ENCODE data around the gene DTNA.

The DTNA gene

DNA sequence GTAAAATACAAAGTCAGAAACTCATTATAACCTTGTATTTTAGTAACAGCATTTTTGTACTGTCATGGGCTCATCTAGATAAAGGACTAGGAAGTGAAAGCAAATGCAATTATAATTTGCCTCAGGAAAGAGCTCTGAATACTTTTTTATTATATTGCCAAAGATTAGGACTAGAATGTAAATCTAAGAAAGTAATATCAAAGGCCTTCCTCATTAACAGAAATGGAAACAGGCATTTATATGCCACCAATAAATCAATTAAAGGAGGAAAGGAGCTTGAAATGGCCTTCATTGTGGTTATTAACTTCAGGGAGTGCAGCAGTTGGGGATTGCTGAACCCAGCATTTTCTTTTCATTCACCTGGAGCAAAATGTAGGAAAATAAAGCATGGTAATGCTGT, 39.6 kb downstream of the DTNA start:
- H3K4me3 ChIP-seq (replicated peaks; ENCODE audit: low read depth, low read length), result no peak overlapping the region
- TF ChIP-seq, protein P1, sequence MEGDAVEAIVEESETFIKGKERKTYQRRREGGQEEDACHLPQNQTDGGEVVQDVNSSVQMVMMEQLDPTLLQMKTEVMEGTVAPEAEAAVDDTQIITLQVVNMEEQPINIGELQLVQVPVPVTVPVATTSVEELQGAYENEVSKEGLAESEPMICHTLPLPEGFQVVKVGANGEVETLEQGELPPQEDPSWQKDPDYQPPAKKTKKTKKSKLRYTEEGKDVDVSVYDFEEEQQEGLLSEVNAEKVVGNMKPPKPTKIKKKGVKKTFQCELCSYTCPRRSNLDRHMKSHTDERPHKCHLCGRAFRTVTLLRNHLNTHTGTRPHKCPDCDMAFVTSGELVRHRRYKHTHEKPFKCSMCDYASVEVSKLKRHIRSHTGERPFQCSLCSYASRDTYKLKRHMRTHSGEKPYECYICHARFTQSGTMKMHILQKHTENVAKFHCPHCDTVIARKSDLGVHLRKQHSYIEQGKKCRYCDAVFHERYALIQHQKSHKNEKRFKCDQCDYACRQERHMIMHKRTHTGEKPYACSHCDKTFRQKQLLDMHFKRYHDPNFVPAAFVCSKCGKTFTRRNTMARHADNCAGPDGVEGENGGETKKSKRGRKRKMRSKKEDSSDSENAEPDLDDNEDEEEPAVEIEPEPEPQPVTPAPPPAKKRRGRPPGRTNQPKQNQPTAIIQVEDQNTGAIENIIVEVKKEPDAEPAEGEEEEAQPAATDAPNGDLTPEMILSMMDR (IDR thresholded peaks at IDR 0.05; ENCODE audit: low read length, missing control alignments), result no peak
- DNase-seq (ENCODE audit: low read depth), result no peak

DNA sequence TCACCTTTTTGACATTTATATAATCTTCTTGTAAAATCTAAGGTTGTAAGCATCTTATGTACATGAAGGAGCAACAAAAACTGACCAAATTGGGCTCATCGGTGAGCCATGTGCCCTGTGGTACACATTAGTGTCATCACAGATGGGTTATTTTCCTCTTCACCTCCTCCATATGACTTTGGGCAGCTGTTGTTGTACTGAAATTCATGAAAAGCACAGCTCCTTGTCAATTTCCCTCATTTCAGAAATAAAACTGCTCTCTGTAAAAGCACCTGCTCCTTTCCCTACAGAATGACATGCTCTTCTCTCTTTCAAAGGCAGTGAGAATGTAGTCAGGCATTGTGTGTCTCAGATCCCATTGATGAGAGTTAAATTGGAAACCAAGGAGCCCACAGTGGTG, 42.0 kb downstream of the DTNA start:
- TF ChIP-seq, protein P1 (IDR thresholded peaks at IDR 0.05; ENCODE audit: low read length, missing control alignments), result no peak
- no peak for DNase-seq (ENCODE audit: low read depth)
- H3K4me3 ChIP-seq (replicated peaks; ENCODE audit: low read depth, low read length), result no peak overlapping the region

DNA sequence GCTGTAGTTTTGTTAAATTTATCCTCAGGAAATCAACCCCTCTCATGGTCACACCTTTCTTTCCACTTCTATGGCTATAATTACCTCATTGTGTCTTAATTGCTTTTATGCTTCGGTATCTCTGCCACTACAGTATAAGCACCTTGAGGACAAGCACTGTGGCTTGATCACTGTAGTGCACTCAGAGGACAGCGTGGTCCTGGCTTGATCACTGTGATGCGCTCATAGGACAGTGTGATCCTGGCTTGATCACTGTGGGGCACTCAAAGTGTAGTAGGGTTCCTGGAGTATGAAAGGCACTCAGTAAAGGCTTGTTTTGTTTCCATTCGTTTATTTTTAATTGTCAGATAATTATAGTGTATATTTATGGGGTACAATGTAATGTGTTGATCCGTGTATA, 44.2 kb downstream of the DTNA start:
- TF ChIP-seq, protein P1 (IDR thresholded peaks at IDR 0.05; ENCODE audit: low read length, missing control alignments), result no peak
- DNase-seq (ENCODE audit: low read depth), result no peak

DNA sequence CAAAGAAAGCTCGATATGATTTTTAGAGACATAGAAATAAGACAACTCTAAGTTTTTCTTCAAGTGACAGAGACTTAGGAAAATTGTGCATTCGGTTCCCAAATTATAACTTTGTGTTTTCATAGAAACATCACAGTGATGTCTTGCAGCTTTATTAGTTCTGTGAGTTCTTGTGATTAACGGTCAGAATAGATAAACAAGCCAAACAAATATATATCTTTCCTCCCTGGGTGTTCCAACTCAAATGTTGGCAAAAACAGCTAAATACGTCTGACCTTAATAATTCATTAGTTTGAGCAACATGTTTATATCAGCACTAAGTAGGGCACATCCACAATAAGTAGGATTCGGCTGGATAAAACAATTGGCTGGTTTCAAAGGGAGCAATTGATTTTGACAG, 47.6 kb downstream of the DTNA start:
- H3K4me3 ChIP-seq (replicated peaks; ENCODE audit: low read depth, low read length), result no peak overlapping the region
- TF ChIP-seq, protein P1 (IDR thresholded peaks at IDR 0.05; ENCODE audit: low read length, missing control alignments), result no peak
- DNase-seq (ENCODE audit: low read depth), result no peak

More for the DNA sequence above, 44.2 kb downstream of the DTNA start:
- no peak overlapping the region for H3K4me3 ChIP-seq (replicated peaks; ENCODE audit: low read depth, low read length)

DNA sequence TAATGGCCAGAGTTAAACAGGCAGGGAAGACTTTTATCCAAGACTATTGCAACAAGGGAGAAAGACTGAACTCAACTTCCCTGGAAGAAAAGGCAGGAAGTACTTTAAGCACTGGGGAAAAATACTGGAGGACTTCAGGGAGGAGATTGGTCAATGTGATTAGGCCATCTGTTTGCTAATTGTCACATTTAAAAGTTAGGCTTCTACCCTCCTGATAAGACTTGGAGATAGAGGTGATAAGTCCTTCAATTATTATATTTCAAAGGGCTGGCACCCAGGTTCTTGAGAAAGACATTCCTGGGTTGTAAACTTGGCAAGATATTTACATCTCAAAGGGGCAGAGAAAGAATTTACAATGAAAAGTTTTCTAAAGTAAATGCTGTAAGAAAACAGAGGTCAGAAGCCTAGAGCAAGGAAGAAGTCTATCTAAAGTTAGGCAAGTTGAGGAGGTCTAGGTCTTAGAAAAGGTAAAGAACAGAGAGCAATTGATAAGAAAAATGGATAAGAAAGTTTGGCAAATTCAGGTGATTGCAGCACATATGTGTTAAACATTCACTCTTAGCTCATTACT, 48.4 kb downstream of the DTNA start:
- H3K4me3 ChIP-seq (replicated peaks; ENCODE audit: low read depth, low read length), result no peak overlapping the region
- DNase-seq (ENCODE audit: low read depth), result no peak
- TF ChIP-seq, protein P1 (IDR thresholded peaks at IDR 0.05; ENCODE audit: low read length, missing control alignments), result no peak

DNA sequence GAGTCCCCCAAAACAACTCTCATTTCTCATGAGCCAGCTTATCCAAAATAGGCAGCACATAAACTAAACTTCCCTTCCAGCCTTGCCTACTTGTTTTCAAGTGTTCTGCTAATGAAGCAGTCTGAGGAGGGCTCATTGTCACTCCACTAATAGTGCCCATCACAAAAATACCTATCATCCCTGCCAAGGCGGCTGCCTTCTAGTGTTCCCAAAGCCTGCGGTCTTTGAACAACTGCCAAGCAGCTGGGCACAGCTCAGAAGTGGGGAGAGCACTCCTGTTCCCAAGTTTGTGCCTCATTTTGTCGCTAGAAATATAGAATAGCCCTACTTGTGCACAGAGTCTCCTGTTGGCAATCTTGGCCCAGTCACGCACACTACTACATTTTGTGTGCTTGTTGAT, 50.3 kb downstream of the DTNA start:
- TF ChIP-seq, protein P1 (IDR thresholded peaks at IDR 0.05; ENCODE audit: low read length, missing control alignments), result no peak
- H3K4me3 ChIP-seq (replicated peaks; ENCODE audit: low read depth, low read length), result no peak overlapping the region
- DNase-seq (ENCODE audit: low read depth), result no peak

DNA sequence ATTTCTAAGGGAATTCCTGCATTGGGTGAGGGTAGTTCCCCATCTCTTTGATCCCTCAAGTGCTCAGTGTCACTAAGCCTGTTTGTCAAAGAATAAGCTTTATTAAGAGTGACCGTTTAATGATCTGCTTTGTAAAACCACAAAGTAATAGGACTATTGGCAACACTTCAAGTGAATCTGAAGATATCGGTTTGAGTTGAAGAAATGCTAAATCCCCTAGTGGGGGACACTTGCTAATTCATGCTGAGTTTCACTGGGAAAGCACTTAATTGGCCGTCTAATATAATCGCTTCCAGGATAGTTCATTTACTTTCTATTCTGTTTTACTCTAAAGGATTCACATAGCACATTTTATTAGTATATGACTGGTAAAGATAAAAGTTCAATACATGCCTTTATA, 54.4 kb downstream of the DTNA start:
- H3K4me3 ChIP-seq (replicated peaks; ENCODE audit: low read depth, low read length), result no peak overlapping the region
- no peak for DNase-seq (ENCODE audit: low read depth)
- TF ChIP-seq, protein P1 (IDR thresholded peaks at IDR 0.05; ENCODE audit: low read length, missing control alignments), result no peak
